Measurements from ENCODE around the gene DPYD. TPM values are rescaled to one million over a fixed set of nuclear protein-coding genes. Genes with fewer than 3 reads are reported as not detected.

Gene DPYD
- total and polyA plus RNA-seq, 10 of the 15 experiments (the other 5 are each of a cell fraction or from before 2014, with no cell fraction given), result 5.7 to 23.8 (median 10.2) TPM

- POLR2A ChIA-PET, result interaction anchor here (0.5 to 0.8 kb wide), 2 partner anchors 10 to 43 kb away, joined by 3 to 4 read pairs; no protein-coding TSS in a partner anchor
- intact Hi-C loops (cut with micrococcal nuclease; ENCODE audit: unreplicated experiment), result no loop called here
Measured at GRCh38 chr1:97895278-97895677, 25.6 kb downstream of the DPYD start.

More at GRCh38 chr1:97895278-97895677, 25.6 kb downstream of the DPYD start:
- no peaks in the 10 kb centered on the region for H3K27me3 ChIP-seq (replicated peaks in 1 of 2; ENCODE audit: control insufficient read depth in 2 of 2, insufficient read depth in 2 of 2, low read length in 1 of 2)
- in situ Hi-C loops (cut with MboI), result no loop called here
- no peaks in the 10 kb centered on the region for H3K36me3 ChIP-seq (ENCODE audit: control insufficient read depth in 2 of 2, insufficient read depth in 2 of 2, low read length in 1 of 2)
- WGBS (ENCODE audit: insufficient coverage, insufficient replicate concordance, low lambda C conversion rate, missing lambda C conversion rate), result 56% methylated on average over 1 of the region's 1 CpG
- peak; percentile 57 for ATAC-seq
- H4K20me1 ChIP-seq (ENCODE audit: control insufficient read depth, insufficient read depth), result no peaks in the 10 kb centered on the region
- H3K4me1 ChIP-seq (ENCODE audit: control insufficient read depth, insufficient read depth, low read length), result no peaks in the 10 kb centered on the region
- no peaks in the 10 kb centered on the region for H3K79me2 ChIP-seq (ENCODE audit: control insufficient read depth, insufficient read depth, low read length)
- no peak overlapping the region for H2AFZ ChIP-seq (ENCODE audit: control insufficient read depth, low read depth, low read length)
- ChIA-PET SMC1A (ENCODE audit: uncharacterized antibody, unreplicated experiment) (interaction anchor here (0.9 to 3.3 kb wide), 11 partner anchors 9 to 31 kb away, joined by 3 to 17 read pairs (median 7); partner anchors contain the start of gene DPYD), CTCF (interaction anchor here (1.0 to 1.5 kb wide), 4 partner anchors 8 to 226 kb away, joined by 3 to 5 read pairs (median 4); no protein-coding TSS in a partner anchor), RAD21 (ENCODE audit: unreplicated experiment) (interaction anchor here (0.8 to 1.7 kb wide), 5 partner anchors 9 to 652 kb away, joined by 4 to 15 read pairs (median 6); no protein-coding TSS in a partner anchor)
- BruUV-seq (replicated peaks), result no TSS peak
- H3K27ac ChIP-seq (ENCODE audit: control insufficient read depth, insufficient read depth), result no peak overlapping the region
- H3K4me3 ChIP-seq, result no peak overlapping the region
- no peaks in the 10 kb centered on the region; the same call in 2 of the 3 replicates for H3K9me3 ChIP-seq (replicated peaks; ENCODE audit: control insufficient read depth, insufficient read depth, low read length)
- no peak overlapping the region for H3K9ac ChIP-seq (ENCODE audit: control insufficient read depth, insufficient read depth, low read length)
- no peak overlapping the region for H3K4me2 ChIP-seq (ENCODE audit: control insufficient read depth, insufficient read depth)
- DNase-seq (ENCODE audit: low read depth, low spot score), result no peak
- no peak for FAIRE-seq
- TF ChIP-seq CEBPB (IDR thresholded peaks at IDR 0.05; ENCODE audit: borderline replicate concordance in 1 of 2, low read depth in 2 of 2, low read length in 2 of 2), result no peak
- TF ChIP-seq, protein P1, sequence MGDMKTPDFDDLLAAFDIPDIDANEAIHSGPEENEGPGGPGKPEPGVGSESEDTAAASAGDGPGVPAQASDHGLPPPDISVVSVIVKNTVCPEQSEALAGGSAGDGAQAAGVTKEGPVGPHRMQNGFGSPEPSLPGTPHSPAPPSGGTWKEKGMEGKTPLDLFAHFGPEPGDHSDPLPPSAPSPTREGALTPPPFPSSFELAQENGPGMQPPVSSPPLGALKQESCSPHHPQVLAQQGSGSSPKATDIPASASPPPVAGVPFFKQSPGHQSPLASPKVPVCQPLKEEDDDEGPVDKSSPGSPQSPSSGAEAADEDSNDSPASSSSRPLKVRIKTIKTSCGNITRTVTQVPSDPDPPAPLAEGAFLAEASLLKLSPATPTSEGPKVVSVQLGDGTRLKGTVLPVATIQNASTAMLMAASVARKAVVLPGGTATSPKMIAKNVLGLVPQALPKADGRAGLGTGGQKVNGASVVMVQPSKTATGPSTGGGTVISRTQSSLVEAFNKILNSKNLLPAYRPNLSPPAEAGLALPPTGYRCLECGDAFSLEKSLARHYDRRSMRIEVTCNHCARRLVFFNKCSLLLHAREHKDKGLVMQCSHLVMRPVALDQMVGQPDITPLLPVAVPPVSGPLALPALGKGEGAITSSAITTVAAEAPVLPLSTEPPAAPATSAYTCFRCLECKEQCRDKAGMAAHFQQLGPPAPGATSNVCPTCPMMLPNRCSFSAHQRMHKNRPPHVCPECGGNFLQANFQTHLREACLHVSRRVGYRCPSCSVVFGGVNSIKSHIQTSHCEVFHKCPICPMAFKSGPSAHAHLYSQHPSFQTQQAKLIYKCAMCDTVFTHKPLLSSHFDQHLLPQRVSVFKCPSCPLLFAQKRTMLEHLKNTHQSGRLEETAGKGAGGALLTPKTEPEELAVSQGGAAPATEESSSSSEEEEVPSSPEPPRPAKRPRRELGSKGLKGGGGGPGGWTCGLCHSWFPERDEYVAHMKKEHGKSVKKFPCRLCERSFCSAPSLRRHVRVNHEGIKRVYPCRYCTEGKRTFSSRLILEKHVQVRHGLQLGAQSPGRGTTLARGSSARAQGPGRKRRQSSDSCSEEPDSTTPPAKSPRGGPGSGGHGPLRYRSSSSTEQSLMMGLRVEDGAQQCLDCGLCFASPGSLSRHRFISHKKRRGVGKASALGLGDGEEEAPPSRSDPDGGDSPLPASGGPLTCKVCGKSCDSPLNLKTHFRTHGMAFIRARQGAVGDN (IDR thresholded peaks at IDR 0.05), result no peak
- TF ChIP-seq NRF1 (conservative IDR thresholded peaks at IDR 0.05; ENCODE audit: low read depth, low read length), result no peak
- peak; percentile 5; the same call in 1 of the 2 replicates for TF ChIP-seq SPI1 (IDR thresholded peaks at IDR 0.05; ENCODE audit: borderline replicate concordance, insufficient read depth, low read depth, low read length)
- no peak for TF ChIP-seq TAF1 (IDR thresholded peaks at IDR 0.05; ENCODE audit: borderline replicate concordance, low read depth, low read length)
- peak; percentile 50; the same call in 1 of the 2 replicates for TF ChIP-seq PKNOX1 (IDR thresholded peaks at IDR 0.05)
- TF ChIP-seq WRNIP1 (IDR thresholded peaks at IDR 0.05; ENCODE audit: borderline replicate concordance, low read depth, low read length), result no peak

Measured in GM12878 (cell line).